CD4-positive, alpha-beta T cell (primary cell): ENCODE data around the gene RILPL1. TPM values are rescaled to one million over a fixed set of nuclear protein-coding genes. Genes with fewer than 3 reads are reported as not detected.
A peak's percentile ranks its signal among the peaks of the same experiment; 100 is the strongest.
"Not testable (repeated sequence)": the region's sequence is repeated elsewhere in the genome, so short reads cannot be mapped to it uniquely, and the experiment has no call there.

Source experiments
- ATAC-seq: fragments of 200-7000 bp; cut with Tn5 transposase; one replicate; pipeline ENCODE4 v1.10.0; 2022; ENCODE audit warnings: mild to moderate bottlenecking; ENCODE audit not compliant: poor library complexity
- CTCF ChIA-PET: fragments of 350-600 bp; sonication (Branson Sonifier 250); formaldehyde crosslinking; loops from one replicate; lab custom pipeline; 2021; ENCODE audit warnings: antibody characterized with exemption, inconsistent platforms; lab: Charles Lee
- POLR2A ChIA-PET: fragments of 350-600 bp; sonication (Branson Sonifier 250); formaldehyde crosslinking; loops from one replicate; lab custom pipeline; 2021; ENCODE audit warnings: antibody characterized with exemption, inconsistent platforms; lab: Charles Lee
- DNase-seq, 14 experiments: peaks; one replicate each; pipeline ENCODE4 v3.0.0-alpha.2; 2013 to 2020; ENCODE audit warnings: mixed read lengths in 2 of 14
- H3K27ac ChIP-seq, 2 donors: one replicate each; pipeline versions ENCODE4 v1.5.1 to v1.7.0; 2013; ENCODE audit warnings: low read length in 2 of 2, low read depth in 1 of 2, mild to moderate bottlenecking in 1 of 2
- H3K27me3 ChIP-seq, 2 experiments: 1 replicate in 1 of 2; 2 replicates in 1 of 2; pipeline versions ENCODE4 v1.6.1 to v1.7.0; 2013; ENCODE audit warnings: low read length in 2 of 2, control low read depth in 1 of 2, mild to moderate bottlenecking in 1 of 2, moderate library complexity in 1 of 2; ENCODE audit not compliant: insufficient read depth in 2 of 2, control insufficient read depth in 1 of 2
- H3K36me3 ChIP-seq: one replicate; pipeline ENCODE4 v1.6.1; 2013; ENCODE audit warnings: low read length, control low read depth; ENCODE audit not compliant: insufficient read depth
- H3K4me1 ChIP-seq: one replicate; pipeline ENCODE4 v1.6.1; 2013; ENCODE audit warnings: low read length, control low read depth; ENCODE audit not compliant: insufficient read depth
- H3K4me3 ChIP-seq: one replicate; pipeline ENCODE4 v1.5.1; 2013; ENCODE audit warnings: mild to moderate bottlenecking, low read length, moderate library complexity
- H3K9me3 ChIP-seq, 2 experiments: 1 replicate in 1 of 2; 2 replicates in 1 of 2; pipeline versions ENCODE4 v1.6.1 to v1.7.0; 2013; ENCODE audit warnings: low read length in 2 of 2, mild to moderate bottlenecking in 2 of 2, control low read depth in 1 of 2, moderate library complexity in 1 of 2; ENCODE audit not compliant: control insufficient read depth in 1 of 2, insufficient read depth in 1 of 2
- H3K27ac Mint-ChIP-seq: one replicate; pipeline ENCODE4 v1.8.0; 2020; ENCODE audit warnings: mixed read lengths
- H3K27me3 Mint-ChIP-seq: one replicate; pipeline ENCODE4 v1.8.0; 2021; ENCODE audit warnings: mixed read lengths
- H3K36me3 Mint-ChIP-seq: one replicate; pipeline ENCODE4 v1.8.0; 2021; ENCODE audit warnings: low read depth, mixed read lengths
- H3K4me1 Mint-ChIP-seq: one replicate; pipeline ENCODE4 v1.8.0; 2021; ENCODE audit warnings: low read depth, mixed read lengths
- H3K4me3 Mint-ChIP-seq: one replicate; pipeline ENCODE4 v1.8.0; 2020; ENCODE audit warnings: mild to moderate bottlenecking, mixed read lengths
- H3K9me3 Mint-ChIP-seq: one replicate; pipeline ENCODE4 v1.8.0; 2020; ENCODE audit warnings: mixed read lengths
- CTCF ChIP-seq: fragments of 200-600 bp; IDR thresholded peaks from one replicate; pipeline ENCODE4 v1.8.0; 2022; ENCODE audit warnings: antibody characterized with exemption, mild to moderate bottlenecking
- intact Hi-C, 2 experiments: fragments of 100-400 bp; cut with DNase I in 1 of 2; cut with micrococcal nuclease in 1 of 2; formaldehyde crosslinking; loops; one replicate each; pipeline versions ENCODE4 v1.15.1 to v1.9.0; 2023 to 2025; cut with DNase I, micrococcal nuclease
- total RNA-seq, 174 experiments: library from RNA in 2 of 174; stranded (reverse) in 2 of 174; gene quantifications; one replicate each; pipeline ENCODE4 v1.2.3 and lab custom pipeline; 2021 to 2026

The RILPL1 gene
- total RNA-seq, 2 experiments from 2014 or later = 3.3 to 3.4 TPM

- CTCF ChIA-PET = no interaction called here
- Histone ChIP-seq H3K4me3 (no peak overlapping the region), H3K36me3 (peaks cover 35% of the 10 kb centered on the region), H3K4me1 (peaks cover 25% of the 10 kb centered on the region), H3K9me3 (no peaks in the 10 kb centered on the region), H3K27me3 (no peaks in the 10 kb centered on the region), H3K27ac (no peak overlapping the region)
- Mint-ChIP-seq H3K4me3 (no peak overlapping the region), H3K27ac (no peak overlapping the region), H3K9me3 (no peaks in the 10 kb centered on the region), H3K36me3 (peaks cover 53% of the 10 kb centered on the region), H3K4me1 (peaks cover 26% of the 10 kb centered on the region), H3K27me3 (no peaks in the 10 kb centered on the region)
- DNase-seq (no peak), ATAC-seq (no peak)
- intact Hi-C loops = loop anchor here in 1 of 2 experiments (5.0 kb wide), 1 partner anchor 33 kb away; no protein-coding TSS in a partner anchor
- no peak for TF ChIP-seq CTCF
- POLR2A ChIA-PET = no interaction called here
Measured at GRCh38 chr12:123465084-123465483, 68.4 kb downstream of the RILPL1 start.

- POLR2A ChIA-PET = interaction anchor here (0.6 to 1.0 kb wide), 2 partner anchors 8 to 12 kb away, joined by 3 read pairs; no protein-coding TSS in a partner anchor
- H3K27me3 Mint-ChIP-seq, H3K9me3 Mint-ChIP-seq, H3K9me3 ChIP-seq, H3K27ac ChIP-seq, ATAC-seq, H3K4me3 Mint-ChIP-seq, H3K27me3 ChIP-seq, H3K4me3 ChIP-seq, DNase-seq, CTCF ChIA-PET: not testable (repeated sequence)
- H3K27ac Mint-ChIP-seq = peak overlapping the region; percentile 18
- peaks cover 34% of the 10 kb centered on the region for H3K36me3 ChIP-seq
- H3K4me1 Mint-ChIP-seq = peaks cover 40% of the 10 kb centered on the region
- H3K36me3 Mint-ChIP-seq = peaks cover 66% of the 10 kb centered on the region
- peaks cover 40% of the 10 kb centered on the region for H3K4me1 ChIP-seq
- intact Hi-C loops = loop anchor here in 1 of 2 experiments (5.0 kb wide), 1 partner anchor 139 kb away; the partner anchor contains the start of gene DDX55
Measured at GRCh38 chr12:123463174-123463573, 70.3 kb downstream of the RILPL1 start.

- ATAC-seq (peak; percentile 77), DNase-seq (peak; percentile 73 to 93 (median 84))
- H3K4me3 ChIP-seq = peak within 1 kb of the TSS; percentile 93
- Mint-ChIP-seq H3K4me3 (peak within 1 kb of the TSS; percentile 100), H3K4me1 (peaks cover 34% of the 10 kb centered on the region), H3K27me3 (no peaks in the 10 kb centered on the region), H3K9me3 (no peaks in the 10 kb centered on the region), H3K27ac (peak within 1 kb of the TSS; percentile 100), H3K36me3 (peaks cover 30% of the 10 kb centered on the region)
- H3K4me1 ChIP-seq = peaks cover 38% of the 10 kb centered on the region
- H3K36me3 ChIP-seq = peaks cover 3% of the 10 kb centered on the region
- ChIA-PET POLR2A (interaction anchor here (0.6 to 4.0 kb wide), 22 partner anchors 9 to 483 kb away, joined by 3 to 60 read pairs (median 4); partner anchors contain the start of genes DDX55, KMT5A, MPHOSPH9 and MTRFR), CTCF (interaction anchor here (0.6 to 2.4 kb wide), 9 partner anchors 10 to 561 kb away, joined by 3 to 7 read pairs (median 3); no protein-coding TSS in a partner anchor)
- peak within 1 kb of the TSS; percentile 98 to 100 for H3K27ac ChIP-seq
- no peaks in the 10 kb centered on the region for H3K27me3 ChIP-seq
- intact Hi-C loops = loop anchor here (1.0 to 5.0 kb wide), 5 partner anchors 66 to 124 kb away; partner anchors contain the start of genes KMT5A (in 1 of the 2), RILPL1 (in 1 of the 2), SBNO1 (in 1 of the 2) and TMED2 (in 1 of the 2)
- no peak for TF ChIP-seq CTCF
- H3K9me3 ChIP-seq = no peaks in the 10 kb centered on the region
Measured at GRCh38 chr12:123457980-123458779, 75.3 kb downstream of the RILPL1 start, which contains the start of gene SNRNP35. Gene SNRNP35 (plus strand): TSS chr12:123458139. CDS start chr12:123465541, 7,402 bp downstream.
